Ascending aorta (tissue), 2 donors: ENCODE results near the gene SNED1. TPM values are rescaled to one million over a fixed set of nuclear protein-coding genes. Genes with fewer than 3 reads are reported as not detected.

Source experiments
- DNase-seq, 2 donors: peaks; one replicate each; pipeline ENCODE4 v3.0.0-alpha.2; 2019; ENCODE audit warnings: low spot score in 2 of 2
- H3K27ac ChIP-seq, 2 donors: fragments of 200-600 bp; sonication (generic); one replicate each; pipeline ENCODE4 v1.5.1; 2016 to 2017; ENCODE audit warnings: mild to moderate bottlenecking in 1 of 2
- H3K27me3 ChIP-seq: fragments of 200-600 bp; sonication (generic); one replicate; pipeline ENCODE4 v1.5.1; 2017
- H3K36me3 ChIP-seq, 2 donors: fragments of 200-600 bp; sonication (generic); one replicate each; pipeline ENCODE4 v1.5.1; 2016
- H3K4me1 ChIP-seq, 2 donors: fragments of 200-600 bp; sonication (generic); one replicate each; pipeline ENCODE4 v1.5.1; 2016 to 2017; ENCODE audit warnings: mild to moderate bottlenecking in 1 of 2
- H3K4me3 ChIP-seq, 2 donors: fragments of 200-600 bp; sonication (generic); one replicate each; pipeline ENCODE4 v1.5.1; 2016 to 2017; ENCODE audit warnings: mild to moderate bottlenecking in 1 of 2
- H3K9me3 ChIP-seq, 2 donors: fragments of 200-600 bp; sonication (generic); one replicate each; pipeline ENCODE4 v1.5.1; 2016
- CTCF ChIP-seq, 3 experiments: fragments of 200-600 bp in 2 of 3; fragments of 450-650 bp in 1 of 3; sonication (generic) in 2 of 3; IDR thresholded peaks; one replicate each; pipeline ENCODE4 v1.5.1; 2016 to 2019; ENCODE audit warnings: antibody characterized with exemption in 3 of 3, mild to moderate bottlenecking in 1 of 3, moderate library complexity in 1 of 3
- intact Hi-C: fragments of 100-400 bp; cut with DNase I; formaldehyde crosslinking; loops from one replicate; pipeline ENCODE4 v1.15.1; 2023
- total RNA-seq: library from RNA; depleted of rRNA; stranded (reverse); fragments of >200 nt; gene quantifications from one replicate; pipeline ENCODE4 v1.1.0, GENCODE V29; 2016

SNED1 gene
- total RNA-seq, 1 donor from 2014 or later, result 84.3 TPM

GRCh38 chr2:241133436-241133820, 135.0 kb downstream of the SNED1 start:
- Histone ChIP-seq H3K27ac (no peak overlapping the region), H3K9me3 (no peaks in the 10 kb centered on the region), H3K4me3 (no peak overlapping the region), H3K27me3 (no peaks in the 10 kb centered on the region), H3K36me3 (no peaks in the 10 kb centered on the region), H3K4me1 (no peaks in the 10 kb centered on the region)
- no peak for TF ChIP-seq CTCF (IDR thresholded peaks at IDR 0.05)
- no peak for DNase-seq
- intact Hi-C loops, result no loop called here

- Histone ChIP-seq H3K36me3 (no peaks in the 10 kb centered on the region), H3K4me3 (no peak overlapping the region), H3K27ac (no peak overlapping the region), H3K4me1 (no peaks in the 10 kb centered on the region), H3K27me3 (no peaks in the 10 kb centered on the region), H3K9me3 (no peaks in the 10 kb centered on the region)
- DNase-seq, result no peak
- TF ChIP-seq CTCF (IDR thresholded peaks at IDR 0.05), result no peak
- intact Hi-C loops, result no loop called here
Observed at GRCh38 chr2:241134711-241135110, 136.3 kb downstream of the SNED1 start.

- intact Hi-C loops, result no loop called here
- DNase-seq, result no peak
- Histone ChIP-seq H3K36me3 (no peaks in the 10 kb centered on the region), H3K4me3 (no peak overlapping the region), H3K27me3 (no peaks in the 10 kb centered on the region), H3K27ac (no peak overlapping the region), H3K9me3 (no peaks in the 10 kb centered on the region), H3K4me1 (no peaks in the 10 kb centered on the region)
- no peak for TF ChIP-seq CTCF (IDR thresholded peaks at IDR 0.05)
Observed at GRCh38 chr2:241135737-241136136, 137.3 kb downstream of the SNED1 start.

- H3K27ac ChIP-seq, result no peak overlapping the region
Observed at GRCh38 chr2:241136191-241136590, 137.8 kb downstream of the SNED1 start.

GRCh38 chr2:241136661-241137260, 138.3 kb downstream of the SNED1 start:
- DNase-seq, result no peak
- H3K4me1 ChIP-seq, result no peaks in the 10 kb centered on the region
- intact Hi-C loops, result no loop called here
- TF ChIP-seq CTCF (IDR thresholded peaks at IDR 0.05), result no peak
- H3K36me3 ChIP-seq, result no peaks in the 10 kb centered on the region
- H3K27ac ChIP-seq, result no peak overlapping the region
- no peaks in the 10 kb centered on the region for H3K9me3 ChIP-seq
- no peak overlapping the region for H3K4me3 ChIP-seq
- H3K27me3 ChIP-seq, result no peaks in the 10 kb centered on the region

More at GRCh38 chr2:241136191-241136590, 137.8 kb downstream of the SNED1 start:
- DNase-seq, result no peak
- intact Hi-C loops, result no loop called here
- no peaks in the 10 kb centered on the region for H3K4me1 ChIP-seq
- no peaks in the 10 kb centered on the region for H3K36me3 ChIP-seq
- no peaks in the 10 kb centered on the region for H3K9me3 ChIP-seq
- no peak overlapping the region for H3K4me3 ChIP-seq
- no peaks in the 10 kb centered on the region for H3K27me3 ChIP-seq
- no peak for TF ChIP-seq CTCF (IDR thresholded peaks at IDR 0.05)
